NOMO-1 treated with DMSO at 0.1 percent for 48 hours (cell line): Measurements from ENCODE around the gene IBA57.
"Not testable (repeated sequence)": the region's sequence is repeated elsewhere in the genome, so short reads cannot be mapped to it uniquely, and the experiment has no call there.

Source experiments
- DNase-seq: peaks from one replicate; lab custom pipeline; 2025; ENCODE audit not compliant: unreplicated experiment; lab: John Stamatoyannopoulos, UW

The IBA57 gene

DNA sequence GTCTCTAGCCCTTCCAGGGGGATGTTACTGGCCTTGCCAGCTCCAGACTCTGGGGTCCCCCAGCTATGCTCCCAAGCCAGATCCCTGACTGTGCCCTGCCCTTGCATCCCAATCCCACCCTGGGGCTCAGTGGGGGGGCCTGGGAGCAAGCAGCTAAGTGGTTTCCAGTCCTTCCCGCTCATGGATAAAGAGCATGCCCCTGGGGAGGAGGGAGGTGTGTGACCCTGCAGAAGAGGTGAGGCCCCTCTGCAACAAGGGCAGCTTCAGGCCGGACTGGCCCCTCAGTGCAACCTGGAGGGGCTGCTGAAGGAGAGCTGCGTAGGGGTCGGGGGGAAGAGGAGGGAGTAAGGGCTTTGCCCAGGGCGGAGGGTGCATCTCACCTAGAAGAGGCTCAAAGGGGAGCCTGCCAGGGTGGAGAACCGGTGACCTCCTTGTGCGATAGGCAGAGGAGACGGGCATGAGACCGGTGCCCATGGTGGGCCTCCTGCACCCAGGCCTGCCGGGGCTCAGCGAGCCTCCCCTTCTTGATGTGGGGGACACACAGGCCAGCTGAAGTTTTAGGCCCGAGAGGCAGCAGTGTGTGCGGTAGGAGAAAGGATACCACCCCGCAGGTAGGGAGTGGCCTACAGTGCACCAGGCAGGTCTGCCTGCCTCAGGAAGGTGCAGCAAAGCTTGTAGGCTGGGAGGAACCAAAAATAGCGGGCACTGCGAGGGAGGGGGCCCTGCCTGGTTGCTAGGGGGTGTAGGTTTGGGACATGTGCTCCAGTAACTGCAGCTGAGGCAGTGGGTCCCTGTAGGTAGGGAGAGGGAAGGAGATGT lies 45.3 kb downstream of the IBA57 start:
- DNase-seq = no peak

DNA sequence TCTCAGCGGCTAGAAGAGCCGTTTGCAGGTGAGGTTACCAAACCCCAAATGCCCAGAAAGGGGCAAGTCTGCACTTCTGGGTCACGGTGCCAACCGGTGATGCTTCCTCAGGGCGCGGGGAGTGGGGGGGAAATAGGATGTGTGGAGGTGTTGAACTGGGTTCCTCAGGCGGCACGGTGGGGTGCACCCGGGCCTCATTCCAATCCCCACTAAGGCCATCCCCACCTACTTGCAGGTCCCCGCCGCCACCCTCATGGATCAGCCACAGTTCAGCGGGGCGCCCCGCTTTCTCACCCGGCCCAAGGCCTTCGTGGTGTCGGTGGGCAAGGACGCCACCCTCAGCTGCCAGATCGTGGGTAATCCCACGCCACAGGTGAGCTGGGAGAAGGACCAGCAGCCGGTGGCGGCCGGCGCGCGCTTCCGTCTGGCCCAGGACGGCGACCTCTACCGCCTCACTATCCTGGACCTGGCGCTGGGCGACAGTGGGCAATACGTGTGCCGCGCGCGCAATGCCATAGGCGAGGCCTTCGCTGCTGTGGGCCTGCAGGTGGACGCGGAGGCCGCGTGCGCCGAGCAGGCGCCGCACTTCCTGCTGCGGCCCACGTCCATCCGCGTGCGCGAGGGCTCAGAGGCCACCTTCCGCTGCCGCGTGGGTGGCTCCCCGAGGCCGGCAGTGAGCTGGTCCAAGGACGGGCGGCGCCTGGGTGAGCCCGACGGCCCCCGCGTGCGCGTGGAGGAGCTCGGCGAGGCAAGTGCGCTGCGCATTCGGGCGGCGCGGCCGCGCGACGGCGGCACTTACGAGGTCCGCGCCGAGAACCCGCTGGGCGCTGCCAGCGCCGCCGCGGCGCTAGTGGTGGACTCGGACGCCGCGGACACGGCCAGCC lies 46.2 kb downstream of the IBA57 start:
- no peak for DNase-seq

DNA sequence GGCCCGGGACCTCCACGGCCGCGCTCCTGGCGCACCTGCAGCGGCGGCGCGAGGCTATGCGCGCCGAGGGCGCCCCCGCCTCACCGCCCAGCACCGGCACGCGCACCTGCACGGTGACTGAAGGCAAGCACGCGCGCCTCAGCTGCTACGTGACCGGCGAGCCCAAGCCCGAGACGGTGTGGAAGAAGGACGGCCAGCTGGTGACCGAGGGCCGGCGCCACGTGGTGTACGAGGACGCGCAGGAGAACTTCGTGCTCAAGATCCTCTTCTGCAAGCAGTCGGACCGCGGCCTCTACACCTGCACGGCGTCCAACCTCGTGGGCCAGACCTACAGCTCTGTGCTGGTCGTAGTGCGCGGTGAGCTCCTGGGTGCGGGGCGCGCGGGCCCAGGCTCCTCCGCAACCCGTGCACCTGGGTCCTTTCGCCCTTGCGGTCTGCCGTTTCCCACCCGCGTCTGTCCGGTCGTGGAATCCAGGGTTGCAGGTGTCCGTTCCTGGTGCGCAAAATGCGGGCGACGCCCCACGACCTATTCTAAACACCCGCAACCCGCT lies 46.9 kb downstream of the IBA57 start:
- DNase-seq = no peak

DNA sequence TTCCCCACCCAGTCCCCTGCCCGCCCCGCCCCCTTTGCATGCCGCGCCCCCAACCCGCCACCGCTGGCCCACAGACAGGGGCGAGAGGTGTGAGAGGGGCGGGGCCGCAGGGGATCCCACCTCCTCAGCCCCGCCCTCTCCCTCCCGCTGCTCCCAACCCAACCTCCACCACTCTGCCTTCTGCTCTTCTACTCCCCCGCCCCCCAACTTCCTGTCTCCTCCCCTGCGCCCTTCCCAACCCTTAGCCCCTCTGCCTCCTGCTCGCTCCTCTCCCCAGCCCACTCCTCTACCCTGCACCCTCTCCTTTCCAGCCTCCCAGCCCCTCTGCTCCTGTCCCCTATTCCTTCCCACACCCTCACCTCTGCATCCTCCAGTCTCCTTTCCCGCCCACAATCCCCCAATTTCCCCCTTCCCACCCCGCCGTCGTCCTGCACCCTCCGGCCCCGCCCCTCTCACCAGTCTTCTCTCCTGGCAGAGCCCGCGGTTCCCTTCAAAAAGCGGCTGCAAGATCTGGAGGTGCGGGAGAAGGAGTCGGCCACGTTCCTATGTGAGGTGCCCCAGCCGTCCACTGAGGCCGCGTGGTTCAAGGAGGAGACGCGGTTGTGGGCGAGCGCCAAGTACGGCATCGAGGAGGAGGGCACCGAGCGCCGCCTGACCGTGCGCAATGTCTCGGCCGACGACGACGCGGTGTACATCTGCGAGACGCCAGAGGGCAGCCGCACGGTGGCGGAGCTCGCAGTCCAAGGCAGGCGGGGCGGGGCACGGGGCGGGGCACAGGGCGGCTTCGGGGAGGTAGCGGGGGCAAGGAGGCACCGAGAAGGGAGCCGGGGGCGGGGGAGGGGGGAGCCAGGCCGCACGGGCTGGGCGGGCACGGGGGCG lies 47.6 kb downstream of the IBA57 start:
- peak; percentile 88 for DNase-seq

DNA sequence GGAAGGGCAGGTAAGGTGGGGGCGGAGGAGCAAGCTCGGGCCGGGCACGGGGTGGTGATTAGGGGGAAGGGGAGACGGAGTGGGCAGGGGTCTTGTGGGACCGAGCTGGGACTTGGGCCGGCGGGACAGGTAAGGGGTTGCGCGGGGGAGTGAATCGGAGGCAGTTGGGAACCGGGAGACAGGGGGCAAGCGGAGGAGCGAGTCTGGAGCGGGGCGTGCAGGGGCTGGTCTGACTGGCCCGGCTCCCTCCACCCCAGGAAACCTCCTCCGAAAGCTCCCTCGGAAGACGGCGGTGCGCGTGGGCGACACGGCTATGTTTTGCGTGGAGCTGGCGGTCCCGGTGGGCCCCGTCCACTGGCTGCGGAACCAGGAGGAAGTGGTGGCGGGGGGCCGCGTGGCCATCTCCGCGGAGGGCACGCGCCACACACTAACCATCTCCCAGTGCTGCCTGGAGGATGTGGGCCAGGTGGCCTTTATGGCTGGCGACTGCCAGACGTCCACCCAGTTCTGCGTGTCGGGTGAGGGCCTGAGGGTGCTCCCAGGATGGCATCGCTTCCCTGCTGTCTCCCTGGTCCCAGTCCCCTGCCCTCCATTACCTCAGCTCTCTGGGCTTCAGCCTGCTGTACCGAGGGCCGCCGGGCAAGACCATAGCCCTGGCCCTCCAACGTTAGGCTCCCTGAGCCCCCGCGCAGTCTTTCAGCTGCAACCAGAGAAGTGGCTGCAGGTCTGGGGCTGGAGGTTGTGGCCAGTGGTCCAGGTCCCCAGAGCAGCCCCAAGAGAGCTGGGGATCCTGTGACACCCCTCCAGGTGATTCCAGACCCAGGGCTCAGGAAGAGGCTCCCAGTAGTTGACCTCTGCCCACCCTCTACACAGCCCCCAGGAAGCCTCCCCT lies 48.6 kb downstream of the IBA57 start:
- DNase-seq = no peak

DNA sequence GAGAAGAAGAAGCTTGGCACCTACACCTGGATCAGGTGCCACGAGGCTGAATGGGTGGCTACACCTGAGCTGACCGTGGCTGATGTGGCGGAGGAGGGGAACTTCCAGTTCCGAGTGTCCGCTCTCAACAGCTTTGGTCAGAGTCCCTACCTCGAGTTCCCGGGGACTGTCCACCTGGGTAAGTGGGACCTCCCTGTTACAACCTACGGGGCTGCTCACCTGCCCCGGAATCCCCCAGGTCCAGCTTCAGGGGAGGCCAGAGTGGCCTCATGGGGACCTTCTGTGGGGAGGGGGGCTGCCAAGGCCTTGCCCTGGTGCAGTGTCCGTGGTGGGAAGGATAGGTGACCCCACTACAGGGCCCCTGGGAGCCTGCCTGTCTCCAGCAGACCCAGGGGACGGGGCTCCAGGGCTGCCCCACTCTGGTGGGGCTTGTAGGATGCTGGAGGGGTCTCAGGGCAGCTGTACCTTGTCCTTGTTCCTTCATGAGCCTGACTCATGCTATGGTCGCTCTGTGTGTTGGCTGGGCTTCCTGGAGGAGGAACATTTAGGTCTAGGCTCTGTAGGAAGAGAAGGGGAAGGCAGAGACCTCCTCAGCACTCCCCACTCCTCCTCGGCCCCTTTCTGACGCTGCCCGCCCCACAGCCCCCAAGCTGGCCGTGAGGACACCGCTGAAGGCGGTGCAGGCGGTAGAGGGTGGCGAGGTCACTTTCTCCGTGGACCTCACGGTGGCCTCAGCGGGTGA lies 49.5 kb downstream of the IBA57 start:
- no peak for DNase-seq

DNA sequence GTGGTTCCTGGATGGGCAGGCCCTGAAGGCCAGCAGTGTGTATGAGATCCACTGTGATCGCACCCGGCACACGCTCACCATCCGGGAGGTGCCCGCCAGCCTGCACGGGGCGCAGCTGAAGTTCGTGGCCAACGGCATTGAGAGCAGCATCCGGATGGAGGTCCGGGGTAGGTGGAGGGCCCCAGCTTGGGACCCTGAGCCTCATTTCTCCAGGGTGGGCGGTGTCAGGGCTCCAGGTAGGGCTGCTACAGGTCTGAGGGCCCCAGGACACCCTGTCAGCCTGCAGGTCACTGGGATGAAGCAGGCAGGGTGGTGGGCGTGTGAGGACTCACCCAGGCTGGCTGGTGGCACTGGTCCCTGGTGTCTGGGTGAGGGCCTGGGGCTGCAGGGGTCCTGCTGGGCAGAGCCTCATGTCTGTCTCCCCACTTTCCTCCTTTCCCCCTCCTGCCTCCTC lies 50.1 kb downstream of the IBA57 start:
- DNase-seq = no peak

DNA sequence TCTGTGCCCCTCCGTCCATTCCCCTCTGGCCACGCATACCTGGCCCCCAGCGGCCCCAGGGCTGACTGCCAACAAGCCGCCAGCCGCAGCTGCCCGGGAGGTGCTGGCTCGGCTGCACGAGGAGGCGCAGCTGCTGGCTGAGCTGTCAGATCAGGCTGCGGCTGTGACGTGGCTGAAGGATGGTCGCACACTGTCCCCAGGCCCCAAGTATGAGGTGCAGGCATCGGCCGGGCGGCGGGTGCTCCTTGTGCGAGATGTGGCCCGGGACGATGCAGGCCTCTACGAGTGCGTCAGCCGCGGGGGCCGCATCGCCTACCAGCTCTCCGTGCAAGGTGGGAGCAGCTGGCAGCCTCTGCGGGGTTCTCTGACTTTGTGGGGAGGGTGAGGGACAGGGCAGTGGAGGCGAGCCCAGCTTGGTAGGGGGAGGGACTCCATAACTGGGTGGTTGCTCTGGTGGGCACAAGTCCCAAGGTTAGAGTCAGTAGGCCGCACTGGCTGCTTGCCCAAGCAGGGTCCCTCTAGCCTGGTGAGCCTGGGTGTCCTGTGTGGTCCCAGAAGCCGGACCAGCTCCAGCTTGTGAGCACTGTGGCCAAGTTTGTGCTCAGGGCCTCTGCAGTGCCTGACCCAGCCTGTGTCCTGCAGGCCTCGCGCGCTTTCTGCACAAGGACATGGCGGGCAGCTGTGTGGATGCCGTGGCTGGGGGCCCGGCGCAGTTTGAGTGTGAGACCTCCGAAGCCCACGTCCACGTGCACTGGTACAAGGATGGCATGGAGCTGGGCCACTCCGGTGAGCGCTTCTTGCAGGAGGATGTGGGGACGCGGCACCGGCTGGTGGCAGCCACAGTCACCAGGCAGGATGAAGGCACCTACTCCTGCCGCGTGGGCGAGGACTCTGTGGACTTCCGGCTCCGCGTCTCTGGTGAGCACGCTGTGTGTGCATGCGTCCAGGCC lies 51.0 kb downstream of the IBA57 start:
- DNase-seq = no peak

DNA sequence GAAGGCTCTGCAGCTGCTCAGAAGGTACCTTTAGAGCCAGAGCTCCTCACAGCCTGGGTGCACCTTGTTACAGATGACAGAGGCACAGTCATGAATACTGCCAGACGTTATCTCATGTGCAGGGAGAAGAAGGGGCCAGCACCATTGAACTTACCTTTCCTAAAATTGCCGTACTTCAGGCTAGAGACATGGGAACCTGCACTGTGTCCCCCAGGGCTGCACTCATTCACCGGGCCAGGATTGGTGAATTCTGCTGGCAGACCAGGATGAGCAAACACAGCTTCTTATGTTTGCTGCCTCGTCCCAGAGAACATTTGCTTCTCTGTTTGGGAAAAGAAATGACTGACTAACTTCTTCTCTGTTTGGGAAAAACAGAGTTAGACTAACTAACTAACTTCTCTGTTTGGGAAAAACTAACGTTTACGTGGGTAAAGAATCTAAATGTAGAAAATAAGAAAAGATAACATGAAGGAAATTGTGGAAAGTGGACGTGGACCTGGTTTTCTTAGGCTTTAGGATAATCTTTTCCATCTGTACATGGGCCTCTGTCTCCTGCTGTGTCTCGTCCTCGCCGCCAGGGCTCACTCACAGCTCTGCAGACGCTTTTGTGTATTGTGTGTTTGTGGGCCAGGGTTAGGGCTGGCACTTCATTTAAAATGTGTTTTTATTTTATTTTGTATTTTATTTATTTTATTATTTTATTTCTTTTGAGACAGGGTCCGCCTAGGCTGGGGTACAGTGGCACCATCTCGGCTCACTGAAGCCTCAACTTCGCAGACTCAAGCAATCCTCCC lies 52.1 kb downstream of the IBA57 start:
- no peak for DNase-seq

- DNase-seq = no peak
Measured at GRCh38 chr1:228218513-228219244, 53.1 kb downstream of the IBA57 start.

GRCh38 chr1:228219245-228219961 lies 53.8 kb downstream of the IBA57 start:
- DNase-seq = no peak

DNA sequence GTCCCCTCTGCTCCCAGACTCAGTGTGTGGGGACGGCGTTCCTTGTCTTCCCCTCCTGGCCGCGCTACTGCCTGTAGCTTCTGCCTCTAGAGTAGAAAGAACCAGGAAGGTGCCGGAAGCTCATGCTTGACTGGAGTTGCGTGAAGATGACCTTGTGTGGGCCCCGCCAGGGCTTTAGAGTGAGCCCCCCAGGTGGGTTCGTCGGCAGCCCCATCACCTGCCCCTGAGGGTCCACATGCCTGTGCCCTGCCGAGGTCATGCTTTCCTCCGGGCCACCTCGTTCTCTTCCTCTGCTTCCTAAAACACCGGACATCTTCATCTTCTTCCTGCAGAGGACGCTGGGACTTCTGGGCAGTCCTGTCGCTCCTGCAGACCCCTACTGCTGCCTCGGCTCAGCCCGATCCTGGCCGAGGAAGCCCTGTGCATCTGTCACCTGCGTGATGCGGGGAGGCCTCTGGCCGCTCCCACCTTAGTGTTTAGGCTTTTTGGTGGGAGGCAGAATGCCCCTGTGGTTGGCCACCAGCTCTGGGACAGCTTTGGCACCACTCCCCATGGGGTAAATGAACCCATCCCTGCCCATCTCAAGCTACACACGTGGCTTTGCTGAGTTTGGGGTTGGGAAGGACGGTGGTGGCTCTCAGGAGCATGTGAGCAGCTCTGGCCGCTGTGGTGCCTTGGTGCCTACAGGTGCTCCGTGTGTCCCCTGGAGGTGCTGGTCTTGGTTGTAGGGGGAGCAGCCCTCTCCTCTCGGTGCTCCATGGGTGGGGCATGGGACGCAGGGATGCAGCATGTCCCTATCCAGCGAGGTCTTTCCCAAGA lies 54.6 kb downstream of the IBA57 start:
- no peak for DNase-seq

DNA sequence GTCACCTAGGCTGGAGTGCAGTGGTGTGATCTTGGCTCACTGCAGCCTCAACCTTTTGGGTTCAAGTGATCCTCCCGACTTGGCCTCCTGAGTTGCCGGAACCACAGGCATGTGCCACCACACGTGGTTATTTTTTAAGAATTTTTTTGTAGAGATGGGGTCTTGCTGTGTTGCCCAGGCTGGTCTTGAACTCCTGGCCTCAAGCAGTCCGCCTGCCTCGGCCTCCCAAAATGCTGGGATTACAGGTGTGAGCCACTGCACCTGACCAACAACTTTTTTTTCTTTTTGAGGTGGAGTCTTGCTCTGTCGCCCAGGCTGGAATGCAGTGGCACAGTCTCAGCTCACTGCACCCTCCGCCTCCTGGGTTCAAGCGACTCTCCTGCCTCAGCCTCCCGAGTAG lies 55.5 kb downstream of the IBA57 start:
- not testable (repeated sequence) for DNase-seq

- DNase-seq = no peak
Measured at GRCh38 chr1:228222548-228222947, 56.9 kb downstream of the IBA57 start.
